Umbilical cord (tissue), 2 donors: ENCODE results near the gene FXR2. TPM values are rescaled to one million over a fixed set of nuclear protein-coding genes. Genes with fewer than 3 reads are reported as not detected.
A peak's percentile ranks its signal among the peaks of the same experiment; 100 is the strongest.
"Not testable (repeated sequence)": the region's sequence is repeated elsewhere in the genome, so short reads cannot be mapped to it uniquely, and the experiment has no call there.

Experiments
- DNase-seq: peaks from one replicate; pipeline ENCODE4 v3.0.0-alpha.2; 2015; ENCODE audit warnings: low spot score
- total RNA-seq: library from RNA; depleted of rRNA; stranded (reverse); fragments of >200 nt; gene quantifications from one replicate; pipeline ENCODE4 v1.2.3, GENCODE V29; 2014; ENCODE audit warnings: low replicate concordance; ENCODE audit not compliant: insufficient read depth

Gene FXR2
- total RNA-seq: 32.7 TPM

DNA sequence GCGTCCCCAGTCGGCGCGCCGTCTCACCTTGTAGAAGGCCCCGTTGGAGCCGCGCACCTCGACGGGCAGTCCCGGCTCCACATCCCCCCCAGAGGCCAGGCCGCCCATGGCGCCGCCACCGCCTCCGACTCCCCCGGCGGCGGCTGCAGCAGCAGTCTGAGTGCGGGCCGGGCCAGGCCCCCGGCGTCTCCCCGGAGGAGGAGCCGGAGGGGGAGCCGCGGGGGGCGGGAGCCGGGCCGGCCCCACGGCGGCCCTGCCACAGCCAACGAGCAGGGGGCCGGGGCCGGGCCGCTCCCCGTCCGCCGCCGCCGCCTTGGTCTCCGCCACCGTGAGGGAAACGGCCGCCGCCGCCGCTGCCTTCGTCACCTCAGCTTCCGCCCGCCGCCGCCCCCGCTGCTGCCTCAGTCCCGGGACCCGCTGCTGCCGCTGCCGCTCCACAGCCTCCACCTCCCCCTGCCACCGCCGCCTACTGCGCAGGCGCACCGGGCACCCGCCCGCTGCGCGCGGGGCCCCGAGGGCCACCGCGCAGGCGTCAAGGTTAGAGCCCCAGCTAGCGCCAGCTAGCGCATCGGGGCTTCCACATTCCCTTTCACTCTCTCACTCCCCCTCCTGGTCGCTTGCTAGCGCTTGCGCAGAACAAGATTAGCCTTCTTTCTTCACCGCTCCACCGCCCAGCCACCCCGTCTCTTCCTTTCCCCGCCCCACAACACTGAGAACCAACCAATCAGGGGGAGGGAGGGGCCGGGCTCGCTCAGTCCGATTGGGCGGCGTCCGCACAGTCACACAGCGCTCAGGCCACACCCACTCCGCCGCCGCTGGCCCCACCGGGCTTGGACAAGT, at the start of gene FXR2:
Gene FXR2, minus strand, starts transcription at position 473 of the 840 bp plus-strand sequence. Its CDS starts 365 bp downstream, at position 108.
- DNase-seq: peak; percentile 100

DNA sequence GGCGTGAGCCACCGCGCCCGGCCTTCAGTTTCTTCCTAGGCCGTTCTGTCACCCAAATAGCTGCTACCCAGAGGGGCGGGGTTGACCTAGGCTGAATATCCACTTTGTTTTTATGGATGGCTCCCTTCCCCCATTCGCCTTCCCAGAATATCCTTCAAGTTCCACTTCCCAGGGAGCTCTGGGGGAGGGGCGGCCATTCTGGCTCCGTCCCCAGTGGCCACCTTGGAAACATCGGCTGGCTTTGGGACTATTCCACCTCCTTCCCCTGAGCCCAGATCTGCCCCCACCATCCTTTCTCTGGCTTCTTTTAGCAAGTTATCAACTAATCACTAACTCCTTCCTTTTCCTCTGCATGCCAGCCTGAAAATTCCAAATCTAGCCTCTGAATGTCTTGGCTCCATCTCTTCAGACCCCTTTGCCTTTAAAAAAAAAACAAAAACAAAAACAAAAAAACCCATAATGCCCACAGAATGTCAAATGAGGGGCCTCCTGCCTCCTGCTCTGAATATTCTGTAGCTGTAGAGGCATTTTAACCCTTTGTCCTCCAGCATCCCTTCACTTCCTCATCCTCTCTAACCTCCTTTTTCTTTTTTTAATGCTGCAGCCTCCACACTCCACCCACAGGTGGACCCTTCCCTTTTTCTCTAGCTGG, 42.4 kb upstream of the FXR2 start:
- DNase-seq: peak; percentile 43

DNA sequence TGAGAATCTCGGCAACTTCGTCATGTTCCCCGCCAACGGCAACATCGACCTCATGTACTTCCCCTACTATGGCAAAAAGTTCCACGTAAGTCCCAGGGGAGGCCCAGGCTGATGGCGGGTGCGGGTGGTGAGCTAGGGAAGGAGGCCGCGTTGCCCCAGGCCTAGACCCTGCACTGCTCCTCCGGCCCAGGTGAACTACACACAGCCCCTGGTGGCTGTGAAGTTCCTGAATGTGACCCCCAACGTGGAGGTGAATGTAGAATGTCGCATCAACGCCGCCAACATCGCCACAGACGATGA, 40.8 kb upstream of the FXR2 start:
- DNase-seq: no peak

GRCh38 chr17:7654832-7655540, 40.3 kb upstream of the FXR2 start:
- no peak for DNase-seq

DNA sequence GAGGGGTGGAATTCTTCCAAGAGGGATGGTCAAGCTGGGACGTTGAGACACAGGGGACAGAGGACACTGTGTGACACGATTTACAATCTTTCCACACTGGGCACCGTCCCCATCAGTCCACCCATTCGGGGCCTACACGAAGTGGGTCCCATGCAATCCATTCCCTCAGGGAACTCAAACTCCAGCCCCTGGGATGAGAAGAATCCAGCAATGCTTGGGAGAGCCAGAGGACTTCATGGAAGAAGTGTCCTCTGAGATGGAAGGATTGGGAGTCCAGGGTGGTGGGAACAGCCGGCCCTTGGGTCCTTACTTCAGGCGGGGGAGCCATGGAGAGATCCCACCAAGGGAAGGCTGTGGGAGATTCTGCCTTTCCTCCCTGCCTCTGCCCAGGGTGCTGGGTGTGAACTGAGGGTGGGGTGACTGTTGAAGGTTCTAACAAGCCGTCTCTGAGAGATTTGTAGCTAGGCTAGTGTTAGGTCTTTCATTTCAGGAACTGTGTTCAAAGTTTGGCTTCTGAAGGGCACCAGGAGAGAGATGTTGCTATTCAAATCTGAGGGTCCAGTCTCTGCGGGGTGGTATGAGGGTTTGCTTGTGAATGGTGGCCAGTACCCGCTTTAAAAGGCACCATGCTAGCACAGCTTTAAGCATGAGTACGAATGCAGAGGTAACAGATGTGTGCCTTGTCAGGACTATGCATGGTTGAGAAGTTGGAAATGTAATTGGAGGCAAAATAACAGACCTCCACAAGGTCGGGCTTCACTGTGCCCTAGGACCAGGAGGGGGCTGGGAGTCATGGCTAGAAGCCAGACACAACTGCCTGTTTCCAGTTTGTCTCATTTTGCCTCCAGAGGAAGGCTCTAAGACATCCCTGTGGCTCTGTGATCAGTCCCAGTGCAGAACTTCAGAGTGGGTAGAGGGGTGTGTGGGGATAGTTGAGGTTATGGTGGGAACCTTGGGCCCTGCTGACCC, 38.0 kb upstream of the FXR2 start:
- DNase-seq: no peak

GRCh38 chr17:7651665-7652387, 37.1 kb upstream of the FXR2 start:
- peak; percentile 56 for DNase-seq

- DNase-seq: no peak
These were observed 36.5 kb upstream of the FXR2 start for GRCh38 chr17:7651097-7651664.

- peak; percentile 83 for DNase-seq
These were observed 35.9 kb upstream of the FXR2 start, which contains the start of gene ATP1B2 for GRCh38 chr17:7650509-7651096. Gene ATP1B2, plus strand, starts transcription at chr17:7650926. Its CDS starts 593 bp downstream, at chr17:7651519.

GRCh38 chr17:7647018-7647417, 32.3 kb upstream of the FXR2 start:
- DNase-seq: no peak

DNA sequence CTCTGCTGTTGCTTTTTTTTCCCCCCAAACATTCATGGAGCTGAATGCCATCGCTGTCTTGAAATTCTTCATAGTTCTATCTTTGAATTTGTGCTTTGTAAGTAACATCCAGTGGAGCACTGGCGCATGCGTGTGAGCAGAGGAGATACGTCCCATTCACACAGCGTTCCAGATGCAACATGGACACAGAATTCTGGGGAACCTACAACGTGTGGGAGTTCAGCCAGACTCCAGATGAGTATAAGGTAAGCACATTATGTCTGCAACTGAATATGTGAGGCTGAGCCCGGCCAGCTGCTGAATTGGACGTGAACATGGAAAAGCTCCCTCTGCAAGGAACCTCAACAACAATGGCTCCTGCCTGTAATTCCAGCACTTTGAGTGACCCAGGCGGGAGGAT, 31.8 kb upstream of the FXR2 start:
- DNase-seq: no peak

- DNase-seq: no peak
These were observed 30.1 kb upstream of the FXR2 start for GRCh38 chr17:7644775-7645174.

DNA sequence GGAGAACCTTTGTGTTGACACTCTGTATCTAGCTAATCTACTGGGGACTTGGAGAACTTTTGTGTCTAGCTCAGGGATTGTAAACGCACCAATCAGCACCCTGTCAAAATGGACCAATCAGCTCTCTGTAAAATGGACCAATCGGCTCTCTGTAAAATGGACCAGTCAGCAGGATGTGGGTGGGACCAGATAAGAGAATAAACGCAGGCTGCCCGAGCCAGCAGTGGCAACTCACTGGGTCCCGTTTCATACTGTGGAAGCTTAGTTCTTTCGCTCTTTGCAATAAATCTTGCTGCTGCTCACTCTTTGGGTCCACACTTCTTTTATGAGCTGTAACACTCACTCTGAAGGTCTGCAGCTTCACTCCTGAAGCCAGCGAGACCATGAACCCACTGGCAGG, 26.9 kb upstream of the FXR2 start:
- DNase-seq: not testable (repeated sequence)

GRCh38 chr17:7640783-7641182, 26.1 kb upstream of the FXR2 start:
- DNase-seq: no peak

- DNase-seq: no peak
These were observed 21.5 kb upstream of the FXR2 start for GRCh38 chr17:7636163-7636562.

DNA sequence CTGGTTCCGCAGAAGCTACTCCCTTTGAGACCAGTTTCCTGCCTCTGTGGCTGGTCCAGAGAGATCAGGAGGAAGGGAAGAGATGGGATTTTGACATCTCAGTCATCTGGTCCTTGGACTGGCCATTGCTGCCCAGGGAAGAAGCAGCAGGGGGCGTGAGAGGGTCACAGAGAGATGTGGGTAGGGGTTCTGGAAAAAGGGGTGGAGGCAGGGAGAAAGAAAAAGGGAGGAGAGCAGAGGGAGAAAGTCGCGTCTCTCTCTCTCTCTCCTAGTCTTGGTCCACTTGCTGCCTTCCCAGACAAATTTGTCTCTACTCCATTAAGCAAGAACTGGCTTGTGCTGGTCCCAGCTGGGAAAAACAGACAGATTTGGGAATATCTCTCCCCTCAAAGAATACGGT, 19.7 kb upstream of the FXR2 start:
- DNase-seq: peak; percentile 77

GRCh38 chr17:7633093-7633492, 18.4 kb upstream of the FXR2 start:
- no peak for DNase-seq

DNA sequence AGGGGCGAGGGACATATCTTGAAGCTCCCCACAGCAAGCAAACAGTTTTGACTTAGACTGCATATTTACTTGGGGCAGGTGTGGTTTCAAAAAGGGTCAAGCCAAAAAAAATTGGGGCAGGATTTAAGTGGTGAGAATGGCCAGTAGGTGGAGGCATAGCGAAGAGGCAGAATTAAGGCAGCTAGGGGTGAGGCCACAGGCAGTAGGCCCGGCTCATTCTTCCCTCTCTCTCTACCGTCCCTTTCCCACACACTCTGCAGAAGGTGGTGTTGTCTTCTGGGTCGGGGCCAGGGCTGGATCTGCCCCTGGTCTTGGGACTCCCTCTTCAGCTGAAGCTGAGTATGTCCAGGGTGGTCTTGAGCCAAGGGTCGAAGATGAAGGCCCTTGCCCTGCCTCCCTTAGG, 17.8 kb upstream of the FXR2 start:
- DNase-seq: no peak

GRCh38 chr17:7631398-7632380, 17.0 kb upstream of the FXR2 start:
- no peak for DNase-seq
